Measurements from ENCODE around the gene ATRN. TPM values are rescaled to one million over a fixed set of nuclear protein-coding genes. Genes with fewer than 3 reads are reported as not detected.
A peak's percentile ranks its signal among the peaks of the same experiment; 100 is the strongest.

Gene ATRN
- total and polyA plus RNA-seq, 7 donors: 3.9 to 18.6 (median 14.7) TPM

- Histone ChIP-seq H3K4me3 (no peak overlapping the region), H3K9me3 (no peaks in the 10 kb centered on the region), H3K27me3 (ENCODE audit: insufficient read depth in 3 of 3, low read length in 2 of 3) (peaks cover 0 to 30% (median 15%) of the 10 kb centered on the region in 3 donors), H3K36me3 (ENCODE audit: insufficient read depth in 1 of 2, low read depth in 1 of 2) (no peaks in the 10 kb centered on the region), H3K27ac (no peak overlapping the region), H3K4me1 (no peaks in the 10 kb centered on the region)
- 74 to 85% (median 83%) methylated on average over 2 of the region's 2 CpGs for WGBS, 3 donors
- no peak for TF ChIP-seq CTCF (IDR thresholded peaks at IDR 0.05)
- ATAC-seq (no peak), DNase-seq (no peak)
- intact Hi-C loops (cut with DNase I): no loop called here
These were observed 193.0 kb downstream of the ATRN start for GRCh38 chr20:3663858-3664257.

GRCh38 chr20:3667434-3668037, 196.7 kb downstream of the ATRN start:
- intact Hi-C loops (cut with DNase I): no loop called here
- DNase-seq (no peak), ATAC-seq (no peak)
- Histone ChIP-seq H3K9me3 (no peaks in the 10 kb centered on the region), H3K36me3 (ENCODE audit: insufficient read depth in 1 of 2, low read depth in 1 of 2) (no peaks in the 10 kb centered on the region), H3K4me3 (no peak overlapping the region), H3K27me3 (ENCODE audit: insufficient read depth in 3 of 3, low read length in 2 of 3) (peaks cover 0 to 18% (median 0%) of the 10 kb centered on the region in 3 donors), H3K4me1 (no peaks in the 10 kb centered on the region), H3K27ac (no peak overlapping the region)
- 87 to 94% (median 91%) methylated on average over 7 to 8 of the region's 8 CpGs for WGBS, 3 donors
- no peak for TF ChIP-seq CTCF (IDR thresholded peaks at IDR 0.05)

GRCh38 chr20:3669710-3670367, 199.0 kb downstream of the ATRN start:
- Histone ChIP-seq H3K27me3 (ENCODE audit: insufficient read depth in 3 of 3, low read length in 2 of 3) (peaks cover 0 to 28% (median 0%) of the 10 kb centered on the region in 3 donors), H3K4me1 (no peaks in the 10 kb centered on the region), H3K36me3 (ENCODE audit: insufficient read depth in 1 of 2, low read depth in 1 of 2) (no peaks in the 10 kb centered on the region), H3K9me3 (no peaks in the 10 kb centered on the region), H3K27ac (no peak overlapping the region), H3K4me3 (no peak overlapping the region)
- intact Hi-C loops (cut with DNase I): loop anchor here in 1 of 2 donors (10.0 kb wide), 1 partner anchor 415 kb away; no protein-coding TSS in a partner anchor
- ATAC-seq (peak in 3 of 4 donors; percentile 8 to 17 (median 8)), DNase-seq (no peak)
- whole genome bisulfite sequencing, 3 donors: 63 to 75% (median 65%) methylated on average over 13 of the region's 13 CpGs
- no peak for TF ChIP-seq CTCF (IDR thresholded peaks at IDR 0.05)

- peak in 3 of 4 donors; percentile 12 to 40 (median 34) for ATAC-seq
- no peaks in the 10 kb centered on the region for H3K36me3 ChIP-seq (ENCODE audit: insufficient read depth in 1 of 2, low read depth in 1 of 2)
These were observed 199.7 kb downstream of the ATRN start for GRCh38 chr20:3670511-3670910.

More at GRCh38 chr20:3670511-3670910, 199.7 kb downstream of the ATRN start:
- peaks cover 0 to 35% (median 4%) of the 10 kb centered on the region in 3 donors for H3K27me3 ChIP-seq (ENCODE audit: insufficient read depth in 3 of 3, low read length in 2 of 3)
- no peaks in the 10 kb centered on the region for H3K4me1 ChIP-seq
- no peak for TF ChIP-seq CTCF (IDR thresholded peaks at IDR 0.05)
- no peaks in the 10 kb centered on the region for H3K9me3 ChIP-seq
- DNase-seq: no peak
- H3K4me3 ChIP-seq: no peak overlapping the region
- no peak overlapping the region for H3K27ac ChIP-seq
- intact Hi-C loops (cut with DNase I): loop anchor here in 1 of 2 donors (10.0 kb wide), 1 partner anchor 414 kb away; no protein-coding TSS in a partner anchor
- WGBS, 3 donors: 46 to 84% (median 53%) methylated on average over 6 of the region's 6 CpGs

Measured in psoas muscle (tissue), 8 donors.